Neural cell (in vitro differentiated cells): ENCODE data around the gene CRB2.

Experiments
- EP300 ChIP-seq: fragments of 450-650 bp; conservative IDR thresholded peaks from 2 replicates; pipeline ENCODE4 v1.6.1; 2014; ENCODE audit warnings: antibody characterized with exemption, mild to moderate bottlenecking, moderate library complexity; ENCODE audit not compliant: poor library complexity, severe bottlenecking
- POLR2AphosphoS5 ChIP-seq: IDR thresholded peaks from 2 replicates; pipeline ENCODE4 v1.6.1; 2012

DNA sequence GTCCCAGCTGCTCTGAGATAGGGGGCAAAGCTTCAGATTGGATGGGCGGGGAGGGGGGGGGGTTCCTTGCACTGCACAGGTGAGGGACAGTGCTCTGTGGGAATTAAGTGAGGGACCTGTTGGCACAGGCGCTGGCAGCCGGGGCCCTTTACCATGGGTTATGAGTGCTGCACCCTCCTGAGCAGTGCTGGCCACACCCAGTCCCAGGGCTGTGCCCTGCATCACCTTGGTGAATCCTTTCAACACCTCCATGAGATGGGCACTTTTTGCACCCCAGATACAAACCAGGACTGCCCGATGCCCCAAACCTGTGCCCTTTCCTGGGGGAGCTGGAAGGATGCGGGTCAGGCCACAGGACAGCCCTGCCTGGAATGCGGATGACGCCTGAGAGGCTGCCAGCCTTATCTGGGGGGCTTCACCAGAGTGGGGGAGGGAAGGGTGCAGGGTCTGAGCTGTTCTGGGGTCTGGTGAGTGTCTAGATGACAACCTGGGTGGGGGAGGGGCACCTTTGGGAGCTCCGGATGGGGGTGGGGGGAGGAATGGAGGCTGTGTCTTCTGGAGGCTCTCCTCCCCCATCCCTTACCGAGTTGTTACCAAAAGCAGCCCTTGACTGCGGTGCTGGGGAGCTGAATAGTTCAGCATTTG, 5.2 kb downstream of the CRB2 start:
- TF ChIP-seq POLR2AphosphoS5 (no peak), EP300 (no peak)
